Superior temporal gyrus (tissue), 1 donor: Measurements from ENCODE around the gene CEP72.
"Not testable (repeated sequence)": the region's sequence is repeated elsewhere in the genome, so short reads cannot be mapped to it uniquely, and the experiment has no call there.

Experiments used
- DNase-seq: peaks from one replicate; pipeline ENCODE4 v3.0.0-alpha.2; 2016; ENCODE audit errors: extremely low spot score

Gene CEP72

DNA sequence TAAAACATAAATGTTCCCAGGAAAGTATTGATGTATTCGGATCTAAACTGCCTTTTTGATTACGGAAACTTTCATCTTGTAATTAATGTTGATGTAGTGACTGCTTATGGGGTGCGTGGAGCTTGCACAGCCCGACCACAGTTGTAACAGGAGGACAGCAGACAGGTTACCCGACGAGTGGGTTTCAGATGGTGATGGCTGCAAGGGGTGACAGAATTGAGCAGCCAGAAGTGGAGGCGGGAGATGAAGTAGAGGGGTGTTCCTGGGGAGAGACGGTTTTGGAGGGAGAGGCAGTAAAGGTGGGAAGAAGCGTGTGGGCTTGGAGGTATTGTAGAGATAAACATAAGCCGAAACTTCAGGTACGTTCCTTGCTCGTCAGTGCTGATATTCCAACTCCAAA is 5.8 kb downstream of the CEP72 start:
- DNase-seq, result no peak

- DNase-seq, result no peak
Observed at GRCh38 chr5:618450-618849, 6.3 kb downstream of the CEP72 start.

DNA sequence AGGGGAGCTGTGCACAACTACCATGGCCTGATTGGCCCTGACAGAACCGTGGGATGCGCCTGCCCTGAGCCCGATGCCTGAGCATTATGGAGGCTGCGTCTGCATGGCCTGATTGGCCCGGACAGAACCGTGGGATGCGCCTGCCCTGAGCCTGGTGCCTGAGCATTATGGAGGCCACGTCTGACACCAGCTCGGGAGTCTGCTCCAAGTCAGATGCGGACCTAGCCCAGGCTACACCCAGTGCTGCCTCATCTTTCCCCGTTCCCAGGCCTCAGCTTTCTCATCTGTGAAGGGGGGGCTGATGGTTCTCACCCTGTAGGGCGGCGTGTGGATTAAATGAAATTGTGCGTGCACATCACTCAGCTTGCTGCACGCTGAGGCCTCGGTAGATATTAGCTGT is 7.3 kb downstream of the CEP72 start:
- DNase-seq, result no peak

- DNase-seq, result no peak
Observed at GRCh38 chr5:620152-620551, 8.0 kb downstream of the CEP72 start.

- no peak for DNase-seq
Observed at GRCh38 chr5:620586-621180, 8.5 kb downstream of the CEP72 start.

- DNase-seq, result no peak
Observed at GRCh38 chr5:621341-621761, 9.2 kb downstream of the CEP72 start.

DNA sequence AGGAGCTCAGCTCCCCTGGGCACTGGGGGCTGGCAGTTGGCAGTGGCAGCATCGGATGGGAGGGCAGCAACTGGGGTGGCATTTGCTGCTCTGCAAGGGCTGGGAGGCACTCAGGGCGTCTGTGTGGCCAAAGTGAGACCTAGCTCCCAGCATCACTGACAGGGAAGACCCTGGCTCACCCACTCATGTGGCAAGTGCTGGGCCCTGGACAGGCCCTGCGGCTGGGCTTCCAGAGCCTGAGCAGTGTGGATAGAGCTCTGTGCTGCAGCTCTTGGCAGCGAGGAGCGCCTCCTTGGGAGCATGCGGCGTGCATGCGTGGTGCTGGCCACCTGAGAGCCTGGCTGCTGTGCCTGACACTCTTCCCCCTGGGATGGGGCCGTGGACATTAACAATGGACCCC is 10.2 kb downstream of the CEP72 start:
- DNase-seq, result no peak

DNA sequence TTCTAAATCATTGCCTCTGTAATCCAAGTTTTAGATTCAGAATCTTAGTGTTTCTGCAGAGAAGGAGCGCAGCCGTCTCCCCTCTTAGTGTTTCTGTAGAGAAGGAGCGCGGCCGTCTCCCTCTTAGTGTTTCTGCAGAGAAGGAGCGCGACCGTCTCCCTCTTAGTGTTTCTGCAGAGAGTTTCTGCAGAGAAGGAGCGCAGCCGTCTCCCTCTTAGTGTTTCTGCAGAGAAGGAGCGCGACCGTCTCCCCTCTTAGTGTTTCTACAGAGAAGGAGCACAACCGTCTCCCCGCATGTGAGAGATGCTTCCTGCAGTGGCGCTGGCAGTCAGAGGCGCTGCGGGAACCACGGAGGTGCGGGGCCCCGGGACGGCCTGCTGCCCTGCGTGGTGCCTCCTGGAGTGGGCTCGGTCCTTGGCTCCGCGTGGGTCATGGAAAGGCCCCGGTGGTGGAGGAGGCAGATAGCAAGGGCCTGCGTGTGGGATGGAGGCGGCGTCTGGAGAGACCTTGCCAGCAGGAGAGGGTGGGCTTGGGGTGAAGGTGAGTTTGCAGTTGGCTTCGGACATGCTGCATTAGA is 10.9 kb downstream of the CEP72 start:
- no peak for DNase-seq

DNA sequence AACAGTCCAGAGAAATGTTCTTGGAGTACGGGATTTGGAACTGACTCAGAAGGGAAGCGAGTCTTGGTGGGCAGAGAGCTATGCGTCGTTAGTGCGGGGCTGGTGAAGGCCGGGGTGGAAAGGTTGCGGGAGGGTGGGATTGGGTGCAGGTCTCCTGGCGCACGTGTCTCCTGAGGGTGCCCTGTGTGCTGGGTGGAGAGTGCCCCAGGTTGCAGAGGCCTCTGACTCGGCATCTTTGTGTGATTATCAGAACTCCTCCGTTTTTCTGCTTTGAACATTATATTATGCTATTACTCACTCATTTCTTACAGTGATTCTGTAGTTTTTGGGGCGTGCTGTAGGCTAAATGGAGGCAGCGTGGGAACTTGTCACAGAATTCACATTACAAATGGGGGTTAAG is 11.4 kb downstream of the CEP72 start:
- no peak for DNase-seq

DNA sequence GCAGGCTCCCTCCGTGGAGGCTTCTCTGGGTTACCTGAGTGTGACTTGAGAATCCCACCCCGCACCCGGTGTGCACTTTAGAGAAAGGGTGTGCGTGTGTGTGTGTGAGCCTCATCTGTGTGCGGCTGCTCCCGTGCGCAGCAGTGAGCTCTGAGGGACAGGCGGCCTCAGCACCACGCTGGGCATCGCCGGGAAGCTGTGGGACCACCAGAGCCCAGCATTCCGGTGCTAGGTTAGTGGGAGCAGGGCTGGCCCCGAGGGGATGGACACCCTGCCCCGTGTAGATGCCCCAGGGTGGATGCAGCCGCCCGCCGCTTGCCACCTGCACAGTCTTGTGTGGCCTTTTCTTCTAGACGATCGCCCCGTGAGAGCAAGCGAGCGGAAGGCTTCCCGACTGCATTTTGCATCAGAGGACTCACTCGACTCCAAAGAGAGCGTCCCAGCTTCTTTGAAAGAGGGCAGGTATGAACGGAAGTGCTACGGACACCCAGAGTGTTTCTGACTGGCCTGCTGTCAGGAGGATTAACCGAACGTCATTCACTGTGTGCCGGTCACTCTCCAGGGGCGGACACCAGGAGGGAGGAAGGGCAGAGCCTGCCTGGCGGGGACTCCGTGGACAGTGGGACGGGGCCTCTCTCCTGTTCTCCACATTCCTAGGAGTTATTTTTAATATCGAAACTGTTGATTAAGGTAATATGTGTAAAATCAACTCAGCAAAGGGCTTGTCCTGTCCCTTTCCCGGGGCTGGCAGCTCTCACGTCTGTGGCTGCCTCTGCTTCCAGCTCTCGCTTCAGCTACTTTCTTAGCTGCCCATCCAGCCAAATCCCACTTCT is 12.2 kb downstream of the CEP72 start:
- no peak for DNase-seq

DNA sequence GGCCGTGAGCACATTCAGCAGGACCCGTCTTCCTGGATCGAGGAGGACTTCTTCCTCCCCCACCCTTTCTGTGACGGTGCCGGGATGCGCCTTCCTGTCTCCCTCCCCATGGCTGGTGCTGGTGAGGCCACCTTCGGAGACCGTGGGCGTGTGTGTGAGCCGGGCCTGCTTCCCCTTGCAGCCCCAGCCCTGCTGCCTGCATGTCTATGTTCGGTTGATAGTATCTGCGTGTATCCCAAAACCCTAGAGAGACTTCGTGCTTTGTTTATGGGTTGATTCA is 12.8 kb downstream of the CEP72 start:
- no peak for DNase-seq

GRCh38 chr5:625516-625915 is 13.4 kb downstream of the CEP72 start:
- no peak for DNase-seq

GRCh38 chr5:626850-627249 is 14.7 kb downstream of the CEP72 start:
- DNase-seq, result no peak

DNA sequence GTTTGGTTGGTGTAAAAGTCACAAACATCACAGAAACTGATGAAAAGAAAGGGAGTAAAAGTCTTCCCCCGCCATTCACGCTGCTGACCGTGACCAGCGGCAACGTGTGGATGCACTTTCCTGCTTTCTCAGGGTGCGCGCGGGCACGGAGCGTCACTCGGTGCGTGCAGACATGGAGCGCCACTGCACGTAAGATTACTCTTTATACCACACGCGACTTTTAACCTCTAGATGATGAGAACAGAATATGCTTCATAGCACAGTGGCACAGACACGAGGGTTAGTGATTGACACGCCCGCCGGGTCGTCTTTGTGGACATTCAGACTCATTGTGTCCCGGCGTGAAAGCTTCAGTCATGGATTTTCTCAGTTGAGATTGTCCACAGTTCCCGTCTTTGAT is 15.7 kb downstream of the CEP72 start:
- DNase-seq, result no peak

DNA sequence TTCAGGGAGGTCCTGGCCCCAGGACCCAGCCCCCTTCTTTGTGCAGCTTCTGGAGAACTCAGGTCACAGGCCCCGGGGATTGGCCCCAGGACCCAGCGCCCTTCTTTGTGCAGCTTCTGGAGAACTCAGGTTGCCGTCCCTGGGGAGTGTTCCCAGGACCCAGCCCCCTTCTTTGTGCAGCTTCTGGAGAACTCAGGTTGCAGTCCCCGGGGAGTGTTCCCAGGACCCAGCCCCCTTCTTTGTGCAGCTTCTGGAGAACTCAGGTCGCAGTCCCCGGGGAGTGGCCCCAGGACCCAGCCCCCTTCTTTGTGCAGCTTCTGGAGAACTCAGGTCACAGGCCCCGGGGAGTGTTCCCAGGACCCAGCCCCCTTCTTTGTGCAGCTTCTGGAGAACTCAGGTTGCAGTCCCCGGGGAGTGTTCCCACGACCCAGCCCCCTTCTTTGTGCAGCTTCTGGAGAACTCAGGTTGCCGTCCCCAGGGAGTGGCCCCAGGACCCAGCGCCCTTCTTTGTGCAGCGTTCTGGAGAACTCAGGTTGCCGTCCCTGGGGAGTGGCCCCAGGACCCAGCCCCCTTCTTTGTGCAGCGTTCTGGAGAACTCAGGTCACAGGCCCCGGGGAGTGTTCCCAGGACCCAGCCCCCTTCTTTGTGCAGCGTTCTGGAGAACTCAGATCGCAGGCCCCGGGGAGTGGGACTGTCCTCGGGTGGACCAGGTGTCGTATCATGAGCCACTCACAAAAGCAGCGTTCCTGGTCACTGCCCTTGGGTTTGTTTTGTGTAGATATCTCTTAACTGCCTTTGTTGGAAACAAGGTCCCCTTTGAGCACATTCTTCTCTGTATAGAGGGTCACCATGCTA is 16.4 kb downstream of the CEP72 start:
- not testable (repeated sequence) for DNase-seq

DNA sequence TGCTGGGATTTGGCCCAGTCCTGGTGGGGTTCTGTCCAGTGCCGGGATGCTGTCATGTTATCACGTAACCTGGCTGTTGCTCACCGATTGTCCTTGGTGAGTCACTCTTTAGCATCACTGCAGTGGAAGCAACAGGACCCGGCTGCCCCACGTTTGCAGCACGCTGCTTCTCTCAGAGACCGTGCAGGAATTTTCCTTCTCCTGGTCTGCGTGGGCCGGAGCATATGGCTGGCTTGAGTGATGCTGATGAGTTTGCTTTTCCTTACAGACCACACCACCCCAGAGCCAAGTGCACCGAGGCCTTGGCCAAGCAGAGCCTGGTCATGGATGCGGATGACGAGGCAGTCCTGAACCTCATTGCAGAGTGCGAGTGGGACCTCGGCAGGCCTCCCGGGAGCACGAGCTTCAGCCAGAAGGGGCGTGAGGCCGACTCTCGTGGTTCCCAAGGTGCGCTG is 21.4 kb downstream of the CEP72 start:
- no peak for DNase-seq

GRCh38 chr5:634191-634590 is 22.1 kb downstream of the CEP72 start:
- DNase-seq, result no peak

DNA sequence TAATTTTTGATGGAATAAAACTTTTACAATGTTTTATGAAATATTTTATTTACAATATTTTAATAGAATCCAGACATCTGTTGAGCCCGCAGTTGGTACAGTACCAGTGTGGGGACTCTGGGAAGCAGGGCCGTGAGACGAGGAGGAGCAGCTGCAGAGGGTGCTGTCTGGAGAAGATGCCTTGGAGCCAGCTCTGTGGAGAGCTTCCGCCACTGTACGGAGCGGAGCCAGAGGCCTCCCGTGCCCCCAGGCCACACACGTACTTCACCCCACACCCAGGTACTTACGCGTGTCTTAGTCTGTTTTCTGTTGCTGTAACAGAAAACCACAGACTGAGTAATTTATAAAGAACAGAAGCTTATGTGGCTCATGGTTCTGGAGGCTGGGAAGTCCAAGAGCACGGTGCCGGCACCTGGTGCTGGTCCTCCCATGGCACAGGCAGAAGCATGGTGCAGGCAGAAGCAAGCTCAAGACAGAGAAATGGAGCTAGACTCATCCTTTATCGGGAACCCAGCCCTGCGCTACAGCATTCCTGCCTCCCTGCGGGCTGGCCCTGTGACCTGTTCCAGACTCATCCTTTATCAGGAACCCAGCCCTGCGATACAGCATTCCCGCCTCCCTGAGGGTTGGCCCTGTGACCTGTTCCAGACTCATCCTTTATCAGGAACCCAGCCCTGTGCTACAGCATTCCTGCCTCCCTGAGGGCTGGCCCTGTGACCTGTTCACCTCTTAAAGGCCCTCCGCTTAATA is 23.3 kb downstream of the CEP72 start:
- no peak for DNase-seq

- no peak for DNase-seq
Observed at GRCh38 chr5:636951-637350, 24.8 kb downstream of the CEP72 start.

- no peak for DNase-seq
Observed at GRCh38 chr5:637581-638450, 25.7 kb downstream of the CEP72 start.
